DND-41 (cell line): Measurements from ENCODE around the gene DENND2D.
A peak's percentile ranks its signal among the peaks of the same experiment; 100 is the strongest.

Experiments
- ATAC-seq: fragments of 200-7000 bp; cut with Tn5 transposase; 3 replicates; pipeline ENCODE4 v1.9.1; 2021; ENCODE audit warnings: low read depth; ENCODE audit not compliant: insufficient read depth
- DNase-seq: peaks from one replicate; pipeline ENCODE4 v3.0.0-alpha.2; 2020
- H2AFZ ChIP-seq: 2 replicates; pipeline ENCODE4 v1.6.0; 2012; ENCODE audit warnings: low read depth, low read length
- H3K27ac ChIP-seq: 2 replicates; pipeline ENCODE4 v1.5.1; 2012; ENCODE audit warnings: low read length, inconsistent platforms
- H3K27me3 ChIP-seq: fragments of 200-600 bp; sonication (generic); 2 replicates; pipeline ENCODE4 v1.6.0; 2012; ENCODE audit warnings: low read length, mild to moderate bottlenecking, inconsistent platforms; ENCODE audit not compliant: insufficient read depth, poor library complexity
- H3K36me3 ChIP-seq: 2 replicates; pipeline ENCODE4 v1.5.1; 2012; ENCODE audit warnings: low read length, inconsistent platforms; ENCODE audit not compliant: insufficient read depth
- H3K4me1 ChIP-seq: 2 replicates; pipeline ENCODE4 v1.5.1; 2012; ENCODE audit warnings: mild to moderate bottlenecking, low read length; ENCODE audit not compliant: insufficient read depth
- H3K4me2 ChIP-seq: 2 replicates; pipeline ENCODE4 v1.6.0; 2012; ENCODE audit warnings: mild to moderate bottlenecking, moderate library complexity, low read length, inconsistent platforms; ENCODE audit not compliant: insufficient read depth
- H3K4me3 ChIP-seq, 2 experiments: fragments of 200-600 bp in 1 of 2; shearing (Covaris generic) in 1 of 2; 2 replicates each; pipeline ENCODE4 v1.5.1; 2012 to 2016; ENCODE audit warnings: inconsistent platforms in 2 of 2, low read length in 2 of 2, mild to moderate bottlenecking in 2 of 2, low read depth in 1 of 2, moderate library complexity in 1 of 2
- H3K79me2 ChIP-seq: 2 replicates; pipeline ENCODE4 v1.6.0; 2012; ENCODE audit warnings: low read length, inconsistent platforms; ENCODE audit not compliant: insufficient read depth
- H3K9ac ChIP-seq: 2 replicates; pipeline ENCODE4 v1.6.0; 2012; ENCODE audit warnings: low read depth, mild to moderate bottlenecking, inconsistent platforms, low read length, moderate library complexity
- H3K9me3 ChIP-seq: 2 replicates; pipeline ENCODE4 v1.5.1; 2012; ENCODE audit warnings: low read length, moderate library complexity, mild to moderate bottlenecking, inconsistent platforms; ENCODE audit not compliant: insufficient read depth, severe bottlenecking
- H4K20me1 ChIP-seq: 2 replicates; pipeline ENCODE4 v1.6.0; 2012; ENCODE audit warnings: low read length; ENCODE audit not compliant: insufficient read depth
- EZH2 ChIP-seq: IDR thresholded peaks from 3 replicates; pipeline ENCODE4 v1.6.1; 2012; ENCODE audit warnings: borderline replicate concordance, low read depth, mild to moderate bottlenecking, moderate library complexity, low read length, inconsistent platforms; ENCODE audit not compliant: severe bottlenecking
- TF ChIP-seq, protein P1 (sequence below): IDR thresholded peaks from 2 replicates; pipeline ENCODE4 v1.5.1; 2012; ENCODE audit warnings: borderline replicate concordance, low read length, moderate library complexity, mild to moderate bottlenecking; ENCODE audit not compliant: poor library complexity, severe bottlenecking; ENCODE audit errors: extremely low read depth

The DENND2D gene, protein sequence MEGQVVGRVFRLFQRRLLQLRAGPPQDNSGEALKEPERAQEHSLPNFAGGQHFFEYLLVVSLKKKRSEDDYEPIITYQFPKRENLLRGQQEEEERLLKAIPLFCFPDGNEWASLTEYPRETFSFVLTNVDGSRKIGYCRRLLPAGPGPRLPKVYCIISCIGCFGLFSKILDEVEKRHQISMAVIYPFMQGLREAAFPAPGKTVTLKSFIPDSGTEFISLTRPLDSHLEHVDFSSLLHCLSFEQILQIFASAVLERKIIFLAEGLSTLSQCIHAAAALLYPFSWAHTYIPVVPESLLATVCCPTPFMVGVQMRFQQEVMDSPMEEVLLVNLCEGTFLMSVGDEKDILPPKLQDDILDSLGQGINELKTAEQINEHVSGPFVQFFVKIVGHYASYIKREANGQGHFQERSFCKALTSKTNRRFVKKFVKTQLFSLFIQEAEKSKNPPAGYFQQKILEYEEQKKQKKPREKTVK

DNA sequence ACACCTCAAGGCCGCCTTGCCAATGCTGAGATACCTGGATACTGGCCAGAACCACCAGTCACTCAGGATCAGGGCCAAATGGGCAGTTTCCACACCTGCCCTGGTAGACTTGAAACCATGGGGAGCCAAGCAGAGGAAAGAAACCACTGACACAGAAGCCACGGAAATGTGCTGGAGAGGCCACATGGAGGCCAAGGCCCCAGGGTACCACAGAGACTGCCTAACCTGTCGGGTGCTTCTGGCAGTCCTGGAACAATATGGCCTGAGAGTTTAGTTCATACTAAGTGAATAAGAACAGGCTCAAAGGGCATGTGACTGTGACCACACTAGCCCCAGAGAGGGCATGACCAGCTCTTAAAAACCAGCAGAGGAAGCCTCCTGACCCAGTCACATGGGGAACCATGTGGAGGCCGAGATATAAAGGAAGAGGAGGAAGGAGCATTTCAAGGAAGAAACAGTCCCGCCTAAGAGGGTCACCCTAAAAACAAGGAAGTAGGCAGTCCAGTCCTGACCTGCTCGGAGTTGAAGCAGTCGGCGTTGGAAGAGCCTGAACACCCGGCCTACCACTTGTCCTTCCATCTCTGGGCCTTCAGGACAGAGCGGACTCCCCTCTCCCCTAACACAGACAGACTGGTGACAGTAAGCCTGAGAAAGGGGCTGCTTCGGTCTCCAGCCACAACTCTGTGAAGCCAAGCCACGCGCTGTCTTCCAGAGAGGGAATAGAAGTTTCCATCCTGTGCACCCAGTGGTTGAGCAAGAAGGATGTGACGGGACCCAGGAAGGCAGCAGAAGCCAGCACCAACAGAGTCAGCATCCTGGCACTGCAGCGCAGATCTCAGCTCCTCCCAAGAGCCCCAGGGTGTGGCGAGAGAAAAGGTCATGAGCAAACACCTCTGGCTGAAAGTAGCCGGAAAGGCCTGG lies at the start of gene DENND2D:
DENND2D (minus strand) TSS at position 766 of the 921 bp plus-strand sequence; CDS start at position 579, 187 bp downstream.
- Histone ChIP-seq H3K4me3 (peak within 1 kb of the TSS; percentile 57 to 76; a peak in 3 of 4 replicates), H3K9me3 (no peaks in the 10 kb centered on the region), H4K20me1 (peaks cover 17% of the 10 kb centered on the region), H3K4me1 (peaks cover 100% of the 10 kb centered on the region), H2AFZ (no peak within 1 kb of the TSS), H3K4me2 (peak within 1 kb of the TSS; percentile 75), H3K9ac (peak within 1 kb of the TSS; percentile 73), H3K27me3 (no peaks in the 10 kb centered on the region), H3K27ac (peak within 1 kb of the TSS; percentile 89), H3K79me2 (peaks cover 85% of the 10 kb centered on the region), H3K36me3 (peaks cover 52% of the 10 kb centered on the region)
- DNase-seq (peak; percentile 84), ATAC-seq (peak; percentile 63)
- TF ChIP-seq, protein P1, sequence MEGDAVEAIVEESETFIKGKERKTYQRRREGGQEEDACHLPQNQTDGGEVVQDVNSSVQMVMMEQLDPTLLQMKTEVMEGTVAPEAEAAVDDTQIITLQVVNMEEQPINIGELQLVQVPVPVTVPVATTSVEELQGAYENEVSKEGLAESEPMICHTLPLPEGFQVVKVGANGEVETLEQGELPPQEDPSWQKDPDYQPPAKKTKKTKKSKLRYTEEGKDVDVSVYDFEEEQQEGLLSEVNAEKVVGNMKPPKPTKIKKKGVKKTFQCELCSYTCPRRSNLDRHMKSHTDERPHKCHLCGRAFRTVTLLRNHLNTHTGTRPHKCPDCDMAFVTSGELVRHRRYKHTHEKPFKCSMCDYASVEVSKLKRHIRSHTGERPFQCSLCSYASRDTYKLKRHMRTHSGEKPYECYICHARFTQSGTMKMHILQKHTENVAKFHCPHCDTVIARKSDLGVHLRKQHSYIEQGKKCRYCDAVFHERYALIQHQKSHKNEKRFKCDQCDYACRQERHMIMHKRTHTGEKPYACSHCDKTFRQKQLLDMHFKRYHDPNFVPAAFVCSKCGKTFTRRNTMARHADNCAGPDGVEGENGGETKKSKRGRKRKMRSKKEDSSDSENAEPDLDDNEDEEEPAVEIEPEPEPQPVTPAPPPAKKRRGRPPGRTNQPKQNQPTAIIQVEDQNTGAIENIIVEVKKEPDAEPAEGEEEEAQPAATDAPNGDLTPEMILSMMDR = no peak
- no peak for TF ChIP-seq EZH2

DNA sequence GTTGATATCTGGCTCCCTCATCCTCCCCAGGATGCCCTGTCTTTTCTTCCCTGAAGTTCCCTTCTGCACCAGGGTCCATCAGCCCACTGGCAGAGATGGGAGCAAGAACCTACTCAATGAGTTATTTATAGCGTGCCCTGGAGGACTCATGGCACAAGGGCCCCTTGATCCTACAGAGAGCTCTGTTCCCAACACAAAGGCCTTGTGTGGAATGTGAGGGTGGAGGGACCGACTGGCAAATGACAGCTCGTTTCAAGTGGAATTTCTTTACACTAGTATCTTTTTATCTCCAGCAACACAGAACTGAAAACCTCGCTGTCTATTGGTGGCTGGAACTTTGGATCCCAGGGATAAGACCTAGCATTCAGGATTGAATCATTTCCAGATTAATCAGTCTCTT lies 49.5 kb upstream of the DENND2D start:
- H3K27ac ChIP-seq = no peak overlapping the region
- TF ChIP-seq, protein P1 = no peak
- no peak for TF ChIP-seq EZH2
- H3K4me2 ChIP-seq = no peak overlapping the region
- no peak overlapping the region for H2AFZ ChIP-seq
- no peaks in the 10 kb centered on the region for H3K36me3 ChIP-seq
- ATAC-seq (no peak), DNase-seq (no peak)
- no peak overlapping the region for H3K4me3 ChIP-seq
- no peak overlapping the region for H3K9ac ChIP-seq
- no peaks in the 10 kb centered on the region for H3K79me2 ChIP-seq
- H3K4me1 ChIP-seq = no peaks in the 10 kb centered on the region
- no peaks in the 10 kb centered on the region for H4K20me1 ChIP-seq
- no peaks in the 10 kb centered on the region for H3K9me3 ChIP-seq
- H3K27me3 ChIP-seq = no peaks in the 10 kb centered on the region

DNA sequence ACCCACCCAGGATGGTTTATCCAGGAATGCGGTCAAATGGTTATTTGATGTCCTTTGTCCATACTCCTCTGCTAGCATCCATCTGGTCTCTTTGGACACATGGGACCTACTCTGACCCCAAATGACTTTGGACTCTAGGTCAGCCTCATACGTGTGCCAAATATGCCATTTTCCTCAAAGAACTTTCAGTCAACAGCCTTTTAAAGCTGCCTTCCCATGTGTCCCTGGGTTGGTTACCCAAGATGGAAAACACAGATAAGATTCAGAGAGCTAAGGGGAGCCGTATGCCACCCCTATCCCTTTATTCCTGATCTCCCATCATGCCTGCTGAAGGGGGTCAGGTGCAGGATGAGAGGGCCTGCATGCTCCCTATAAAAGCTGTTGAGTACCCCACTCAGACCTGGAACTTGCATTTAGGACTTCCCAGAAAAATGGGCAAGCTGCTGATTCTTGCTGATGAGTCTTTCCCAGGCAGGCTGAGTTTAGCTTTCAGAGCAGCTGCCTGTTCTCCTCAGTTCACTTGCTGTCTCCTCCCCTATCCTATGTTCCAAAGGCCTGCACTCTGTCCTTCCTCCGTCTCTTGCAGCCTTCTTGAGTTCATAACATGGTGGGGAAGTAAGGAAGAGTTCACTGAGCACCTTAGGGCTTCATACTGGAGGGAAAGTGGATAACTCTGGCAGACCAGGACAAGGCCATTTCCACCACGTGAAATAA lies 46.8 kb upstream of the DENND2D start:
- Histone ChIP-seq H3K4me2 (no peak overlapping the region), H3K36me3 (peaks cover 26% of the 10 kb centered on the region), H3K4me3 (no peak overlapping the region), H4K20me1 (no peaks in the 10 kb centered on the region), H2AFZ (no peak overlapping the region), H3K79me2 (no peaks in the 10 kb centered on the region), H3K27me3 (no peaks in the 10 kb centered on the region), H3K9me3 (no peaks in the 10 kb centered on the region), H3K27ac (no peak overlapping the region), H3K9ac (no peak overlapping the region), H3K4me1 (no peaks in the 10 kb centered on the region)
- TF ChIP-seq, protein P1 = no peak
- TF ChIP-seq EZH2 = no peak
- ATAC-seq = no peak
- DNase-seq = no peak
